OCI-LY1 (cell line): ENCODE results near the gene XPR1.

Source experiments
- H2AFZ ChIP-seq: fragments of 200-600 bp; sonication (generic), shearing (Covaris generic); 2 replicates; pipeline ENCODE4 v1.6.0; 2014; ENCODE audit warnings: antibody characterized with exemption, mild to moderate bottlenecking, low read length
- H3F3A ChIP-seq: fragments of 200-600 bp; sonication (generic), shearing (Covaris generic); 2 replicates; pipeline ENCODE4 v1.6.0; 2014; ENCODE audit warnings: mild to moderate bottlenecking, antibody characterized with exemption, low read length, moderate library complexity; ENCODE audit not compliant: insufficient read depth
- H3K27ac ChIP-seq: fragments of 200-600 bp; sonication (generic); 2 replicates; pipeline ENCODE4 v1.5.1; 2014; ENCODE audit warnings: low read length, mixed run types, mild to moderate bottlenecking, low read depth; ENCODE audit not compliant: poor library complexity, severe bottlenecking
- H3K27me3 ChIP-seq: fragments of 200-600 bp; sonication (generic); 2 replicates; pipeline ENCODE4 v1.6.0; 2014; ENCODE audit warnings: antibody characterized with exemption, mild to moderate bottlenecking, low read length, moderate library complexity; ENCODE audit not compliant: insufficient read depth
- H3K36me3 ChIP-seq: fragments of 200-600 bp; sonication (generic); 2 replicates; pipeline ENCODE4 v1.6.1; 2014; ENCODE audit warnings: mild to moderate bottlenecking, antibody characterized with exemption, low read length, moderate library complexity, mixed read lengths; ENCODE audit not compliant: insufficient read depth
- H3K4me1 ChIP-seq: fragments of 200-600 bp; sonication (generic); 2 replicates; pipeline ENCODE4 v1.5.1; 2014; ENCODE audit warnings: mild to moderate bottlenecking, low read length, moderate library complexity; ENCODE audit not compliant: insufficient read depth, severe bottlenecking
- H3K4me2 ChIP-seq: fragments of 200-600 bp; sonication (generic), shearing (Covaris generic); 2 replicates; pipeline ENCODE4 v1.6.1; 2014; ENCODE audit warnings: low read length
- H3K4me3 ChIP-seq: fragments of 200-600 bp; sonication (generic); 2 replicates; pipeline ENCODE4 v1.5.1; 2014; ENCODE audit warnings: low read length, low read depth, mild to moderate bottlenecking, mixed read lengths; ENCODE audit not compliant: poor library complexity, severe bottlenecking
- H3K79me2 ChIP-seq: fragments of 200-600 bp; shearing (Covaris generic); 2 replicates; pipeline ENCODE4 v1.6.1; 2016; ENCODE audit warnings: mixed run types, low read length, mixed read lengths; ENCODE audit not compliant: insufficient read depth
- H3K9ac ChIP-seq: fragments of 200-600 bp; sonication (generic), shearing (Covaris generic); 2 replicates; pipeline ENCODE4 v1.6.1; 2014; ENCODE audit warnings: mild to moderate bottlenecking, low read length, mixed read lengths
- H3K9me2 ChIP-seq: fragments of 200-600 bp; sonication (generic), shearing (Covaris generic); 2 replicates; pipeline ENCODE4 v1.6.1; 2014; ENCODE audit warnings: low read depth, mild to moderate bottlenecking, low read length, mixed read lengths
- H3K9me3 ChIP-seq: fragments of 200-600 bp; shearing (Covaris generic); 2 replicates; pipeline ENCODE4 v1.6.1; 2014; ENCODE audit warnings: low read length, mixed read lengths
- H4K20me1 ChIP-seq: fragments of 200-600 bp; sonication (generic), shearing (Covaris generic); 2 replicates; pipeline ENCODE4 v1.6.0; 2016; ENCODE audit warnings: mild to moderate bottlenecking, low read length; ENCODE audit not compliant: insufficient read depth
- EZH2 ChIP-seq: fragments of 200-600 bp; sonication (generic), shearing (Covaris generic); IDR thresholded peaks from 2 replicates; pipeline ENCODE4 v1.8.0; 2017; ENCODE audit warnings: borderline replicate concordance, mixed run types, mild to moderate bottlenecking, antibody characterized with exemption, low read length, moderate library complexity, mixed read lengths
- TF ChIP-seq, protein P1 (sequence below): fragments of 200-600 bp; sonication (generic), shearing (Covaris generic); IDR thresholded peaks from 2 replicates; pipeline ENCODE4 v1.5.1; 2017; ENCODE audit warnings: mild to moderate bottlenecking, antibody characterized with exemption, low read length, moderate library complexity, mixed read lengths

XPR1 gene

DNA sequence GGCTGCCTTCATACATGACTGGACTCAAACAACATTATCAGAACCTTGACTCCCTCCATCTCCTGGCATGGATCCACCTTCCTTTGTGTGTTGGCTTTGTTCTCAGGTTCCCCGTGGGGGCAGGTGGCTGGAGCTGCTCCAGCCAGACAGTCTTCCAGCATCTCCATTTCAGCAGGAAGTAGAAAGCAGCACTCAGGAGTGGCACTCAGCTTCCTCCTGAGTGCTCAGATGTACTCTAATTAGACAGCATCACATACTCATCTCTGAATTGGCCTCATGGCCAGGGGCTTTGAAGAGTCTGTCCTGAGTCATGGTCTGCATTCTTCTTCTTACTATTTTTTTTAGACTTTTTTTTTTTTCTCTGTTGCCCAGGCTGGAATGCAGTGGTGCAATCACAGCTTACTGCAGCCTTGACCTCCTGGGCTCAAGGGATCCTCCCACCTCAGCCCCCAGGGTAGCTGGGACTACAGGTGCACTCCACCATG lies 45.1 kb upstream of the XPR1 start:
- H3K9me2 ChIP-seq, result no peaks in the 10 kb centered on the region
- H3K79me2 ChIP-seq, result no peaks in the 10 kb centered on the region
- TF ChIP-seq EZH2, result no peak
- TF ChIP-seq, protein P1, sequence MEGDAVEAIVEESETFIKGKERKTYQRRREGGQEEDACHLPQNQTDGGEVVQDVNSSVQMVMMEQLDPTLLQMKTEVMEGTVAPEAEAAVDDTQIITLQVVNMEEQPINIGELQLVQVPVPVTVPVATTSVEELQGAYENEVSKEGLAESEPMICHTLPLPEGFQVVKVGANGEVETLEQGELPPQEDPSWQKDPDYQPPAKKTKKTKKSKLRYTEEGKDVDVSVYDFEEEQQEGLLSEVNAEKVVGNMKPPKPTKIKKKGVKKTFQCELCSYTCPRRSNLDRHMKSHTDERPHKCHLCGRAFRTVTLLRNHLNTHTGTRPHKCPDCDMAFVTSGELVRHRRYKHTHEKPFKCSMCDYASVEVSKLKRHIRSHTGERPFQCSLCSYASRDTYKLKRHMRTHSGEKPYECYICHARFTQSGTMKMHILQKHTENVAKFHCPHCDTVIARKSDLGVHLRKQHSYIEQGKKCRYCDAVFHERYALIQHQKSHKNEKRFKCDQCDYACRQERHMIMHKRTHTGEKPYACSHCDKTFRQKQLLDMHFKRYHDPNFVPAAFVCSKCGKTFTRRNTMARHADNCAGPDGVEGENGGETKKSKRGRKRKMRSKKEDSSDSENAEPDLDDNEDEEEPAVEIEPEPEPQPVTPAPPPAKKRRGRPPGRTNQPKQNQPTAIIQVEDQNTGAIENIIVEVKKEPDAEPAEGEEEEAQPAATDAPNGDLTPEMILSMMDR, result no peak
- no peaks in the 10 kb centered on the region for H3K27me3 ChIP-seq
- H4K20me1 ChIP-seq, result no peaks in the 10 kb centered on the region
- H3K4me1 ChIP-seq, result no peaks in the 10 kb centered on the region
- no peaks in the 10 kb centered on the region for H3K9me3 ChIP-seq
- H3K4me3 ChIP-seq, result no peak overlapping the region
- no peaks in the 10 kb centered on the region for H3K36me3 ChIP-seq
- H2AFZ ChIP-seq, result no peak overlapping the region
- H3F3A ChIP-seq, result no peaks in the 10 kb centered on the region
- no peak overlapping the region for H3K27ac ChIP-seq
- H3K4me2 ChIP-seq, result no peak overlapping the region
- H3K9ac ChIP-seq, result no peak overlapping the region

GRCh38 chr1:180588121-180588520 lies 43.7 kb upstream of the XPR1 start:
- Histone ChIP-seq H3K4me3 (no peak overlapping the region), H3K27me3 (no peaks in the 10 kb centered on the region), H3K4me2 (no peak overlapping the region), H3K9me2 (no peaks in the 10 kb centered on the region), H3F3A (no peaks in the 10 kb centered on the region), H4K20me1 (no peaks in the 10 kb centered on the region), H3K9me3 (no peaks in the 10 kb centered on the region), H3K79me2 (no peaks in the 10 kb centered on the region), H3K36me3 (no peaks in the 10 kb centered on the region), H3K27ac (no peak overlapping the region), H3K9ac (no peak overlapping the region), H2AFZ (no peak overlapping the region), H3K4me1 (no peaks in the 10 kb centered on the region)
- no peak for TF ChIP-seq EZH2
- TF ChIP-seq, protein P1, result no peak

- Histone ChIP-seq H3K9ac (no peak overlapping the region), H3K36me3 (no peaks in the 10 kb centered on the region), H3K79me2 (no peaks in the 10 kb centered on the region), H3K27ac (no peak overlapping the region), H3K4me3 (no peak overlapping the region), H3K4me1 (no peaks in the 10 kb centered on the region), H4K20me1 (no peaks in the 10 kb centered on the region), H2AFZ (no peak overlapping the region), H3K4me2 (no peak overlapping the region), H3K9me2 (no peaks in the 10 kb centered on the region), H3K27me3 (no peaks in the 10 kb centered on the region), H3F3A (no peaks in the 10 kb centered on the region), H3K9me3 (no peaks in the 10 kb centered on the region)
- no peak for TF ChIP-seq EZH2
- TF ChIP-seq, protein P1, result no peak
Observed at GRCh38 chr1:180590889-180591288, 40.9 kb upstream of the XPR1 start.
